Measurements from ENCODE around the gene XRCC4.

XRCC4 gene

GRCh38 chr5:83069096-83069799 is 8.1 kb upstream of the XRCC4 start (continued):
- TF ChIP-seq ZNF692 (tag by site-specific recombination; IDR thresholded peaks at IDR 0.05) (no peak), ZNF488 (tag by site-specific recombination; IDR thresholded peaks at IDR 0.05) (no peak)

GRCh38 chr5:83071286-83072051 is 5.9 kb upstream of the XRCC4 start:
- no peak overlapping the region for H3K27ac ChIP-seq (ENCODE audit: extremely low read depth, low read depth, low read length)
- no peaks in the 10 kb centered on the region for H3K9me3 ChIP-seq (ENCODE audit: control insufficient read depth, insufficient read depth, low read depth, low read length)
- POLR2A ChIA-PET = interaction anchor here (0.5 kb wide), 1 partner anchor 404 kb away, joined by 3 read pairs; no protein-coding TSS in a partner anchor
- peaks cover 7% of the 10 kb centered on the region for H3K4me1 ChIP-seq (ENCODE audit: control insufficient read depth, insufficient read depth, low read length)
- CTCF ChIA-PET = interaction anchor here (0.6 kb wide), 1 partner anchor 26 kb away, joined by 3 read pairs; no protein-coding TSS in a partner anchor
- TF ChIP-seq ZNF510 (tag by site-specific recombination; IDR thresholded peaks at IDR 0.05; ENCODE audit: insufficient replicate concordance) (no peak), ZNF777 (tag by site-specific recombination; IDR thresholded peaks at IDR 0.05; ENCODE audit: borderline replicate concordance) (no peak), ZIC2 (tag by site-specific recombination; IDR thresholded peaks at IDR 0.05) (no peak), ZBTB20 (tag by site-specific recombination; IDR thresholded peaks at IDR 0.05) (no peak), ZBTB48 (tag by site-specific recombination; IDR thresholded peaks at IDR 0.05) (no peak), SP2 (tag by site-specific recombination; IDR thresholded peaks at IDR 0.05) (no peak), ZNF558 (tag by site-specific recombination; IDR thresholded peaks at IDR 0.05) (no peak), YY1 (tag by site-specific recombination; IDR thresholded peaks at IDR 0.05) (no peak), ZNF600 (tag by site-specific recombination; IDR thresholded peaks at IDR 0.05) (no peak), MZF1 (tag by site-specific recombination; IDR thresholded peaks at IDR 0.05; ENCODE audit: borderline replicate concordance) (no peak), BCL6B (tag by site-specific recombination; IDR thresholded peaks at IDR 0.05) (no peak), ZNF280D (tag by site-specific recombination; IDR thresholded peaks at IDR 0.05) (no peak), ZNF148 (tag by site-specific recombination; IDR thresholded peaks at IDR 0.05; ENCODE audit: borderline replicate concordance) (no peak), ZNF624 (tag by site-specific recombination; IDR thresholded peaks at IDR 0.05) (no peak), KLF17 (tag by site-specific recombination; IDR thresholded peaks at IDR 0.05) (no peak), ZNF585B (tag by site-specific recombination; IDR thresholded peaks at IDR 0.05) (no peak), ZNF521 (tag by site-specific recombination; IDR thresholded peaks at IDR 0.05) (no peak), ZNF18 (tag by site-specific recombination; IDR thresholded peaks at IDR 0.05) (no peak)
- no peak overlapping the region for H3K4me3 ChIP-seq (ENCODE audit: low read depth, low read length)
- peaks cover 5 to 13% of the 10 kb centered on the region in 2 experiments for H3K36me3 ChIP-seq (ENCODE audit: control insufficient read depth in 2 of 2, insufficient read depth in 1 of 2, low read length in 2 of 2)
